Caco-2 (cell line): ENCODE measurements around the gene SLC35G6. TPM values are rescaled to one million over a fixed set of nuclear protein-coding genes. Genes with fewer than 3 reads are reported as not detected.
A peak's percentile ranks its signal among the peaks of the same experiment; 100 is the strongest.

Experiments used
- BruUV-seq: library from RNA; stranded (reverse); fragments of 400-500 nt; replicated peaks from 2 replicates; lab custom pipeline; 2021; lab: Mats Ljungman, UMichigan
- CTCF ChIA-PET: fragments of 300-600 bp; sonication (Branson Sonifier 250); formaldehyde crosslinking; loops from one replicate; lab custom pipeline; 2022; ENCODE audit warnings: antibody characterized with exemption; lab: Charles Lee
- POLR2A ChIA-PET: fragments of 300-600 bp; sonication (Branson Sonifier 250); formaldehyde crosslinking; loops from one replicate; lab custom pipeline; 2022; ENCODE audit warnings: antibody characterized with exemption; lab: Charles Lee
- DNase-seq, 2 experiments: peaks; one replicate each; pipeline versions ENCODE4 v3.0.0 to v3.0.0-alpha.2; 2020 to 2022
- H3K27me3 ChIP-seq: replicated peaks from 2 replicates; pipeline ENCODE4 v1.6.0; 2011; ENCODE audit warnings: low read length; ENCODE audit not compliant: control insufficient read depth, insufficient read depth
- H3K36me3 ChIP-seq: 2 replicates; pipeline ENCODE4 v1.5.1; 2011; ENCODE audit warnings: low read length; ENCODE audit not compliant: control insufficient read depth, insufficient read depth
- H3K4me1 ChIP-seq: fragments of 250-450 bp; sonication (Bioruptor Pico); 2 replicates; pipeline ENCODE4 v1.5.1; 2020; ENCODE audit warnings: mild to moderate bottlenecking
- H3K4me3 ChIP-seq: 2 replicates; pipeline ENCODE4 v1.5.1; 2011; ENCODE audit warnings: low read depth, mild to moderate bottlenecking, control low read depth, low read length
- H3K9me3 ChIP-seq: fragments of 250-450 bp; sonication (Bioruptor Pico); 2 replicates; pipeline ENCODE4 v1.5.1; 2020; ENCODE audit warnings: mild to moderate bottlenecking, moderate library complexity
- H3K27ac Mint-ChIP-seq: one replicate; pipeline ENCODE4 v1.8.0; 2022; ENCODE audit warnings: mixed read lengths; ENCODE audit not compliant: unreplicated experiment
- H3K27me3 Mint-ChIP-seq: one replicate; pipeline ENCODE4 v1.8.0; 2022; ENCODE audit warnings: mixed read lengths; ENCODE audit not compliant: insufficient read depth, unreplicated experiment
- H3K36me3 Mint-ChIP-seq: one replicate; pipeline ENCODE4 v1.8.0; 2022; ENCODE audit warnings: mild to moderate bottlenecking, mixed read lengths; ENCODE audit not compliant: insufficient read depth, unreplicated experiment
- H3K4me1 Mint-ChIP-seq: one replicate; pipeline ENCODE4 v1.8.0; 2022; ENCODE audit warnings: low read depth, mixed read lengths; ENCODE audit not compliant: unreplicated experiment
- H3K4me3 Mint-ChIP-seq: one replicate; pipeline ENCODE4 v1.8.0; 2022; ENCODE audit warnings: mild to moderate bottlenecking, moderate library complexity, mixed read lengths; ENCODE audit not compliant: unreplicated experiment
- H3K9me3 Mint-ChIP-seq: one replicate; pipeline ENCODE4 v1.8.0; 2022; ENCODE audit warnings: mixed read lengths; ENCODE audit not compliant: unreplicated experiment
- intact Hi-C: fragments of 100-400 bp; cut with micrococcal nuclease; formaldehyde crosslinking; loops from one replicate; pipeline ENCODE4 v1.10.0; 2022; ENCODE audit not compliant: unreplicated experiment
- total RNA-seq: library from RNA; stranded (reverse); gene quantifications from 2 replicates; pipeline ENCODE4 v1.2.3, GENCODE V29; 2022
- TF ChIP-seq, protein P1 (sequence below), 2 experiments: fragments of 200-600 bp in 1 of 2; IDR thresholded peaks; 1 replicate in 1 of 2; 2 replicates in 1 of 2; pipeline versions ENCODE4 v1.5.1 to v1.8.0; 2011 to 2022; ENCODE audit warnings: antibody characterized with exemption in 1 of 2, control low read depth in 1 of 2, inconsistent platforms in 1 of 2, low read depth in 1 of 2, low read length in 1 of 2, mild to moderate bottlenecking in 1 of 2, moderate library complexity in 1 of 2; ENCODE audit not compliant: insufficient read depth in 1 of 2, severe bottlenecking in 1 of 2, unreplicated experiment in 1 of 2

Gene SLC35G6
- total RNA-seq, 1 experiment from 2014 or later = not detected

DNA sequence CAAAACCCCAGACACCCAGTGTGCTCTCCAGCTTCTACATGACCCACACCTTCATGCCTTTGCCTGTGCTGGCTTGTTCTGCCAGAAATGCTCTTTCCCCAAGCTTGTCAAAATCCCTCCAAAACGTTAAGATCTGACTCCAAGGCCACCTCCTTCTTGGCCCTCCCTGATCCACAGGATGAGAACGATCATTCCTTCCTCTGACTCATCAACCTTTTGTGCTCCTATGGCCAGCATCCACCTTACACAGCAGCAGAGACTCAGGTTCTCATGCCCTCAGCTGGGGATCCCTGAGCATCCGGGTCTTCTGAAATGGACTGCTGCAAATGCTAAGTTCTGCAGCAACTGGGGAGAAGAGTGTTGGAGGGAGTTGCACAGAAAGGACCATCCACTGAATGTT is 4.8 kb upstream of the SLC35G6 start:
- no peak overlapping the region for H3K4me3 ChIP-seq
- ChIA-PET CTCF (no interaction called here), POLR2A (no interaction called here)
- H3K27me3 ChIP-seq = no peaks in the 10 kb centered on the region
- H3K4me3 Mint-ChIP-seq = peak overlapping the region; percentile 23
- peaks cover 23% of the 10 kb centered on the region for H3K4me1 ChIP-seq
- intact Hi-C loops = loop anchor here (5.0 kb wide), 1 partner anchor 124 kb away; the partner anchor contains the start of gene KCTD11
- no peaks in the 10 kb centered on the region for H3K36me3 ChIP-seq
- H3K9me3 ChIP-seq = no peaks in the 10 kb centered on the region
- H3K27ac Mint-ChIP-seq = peak overlapping the region; percentile 66
- TF ChIP-seq, protein P1, sequence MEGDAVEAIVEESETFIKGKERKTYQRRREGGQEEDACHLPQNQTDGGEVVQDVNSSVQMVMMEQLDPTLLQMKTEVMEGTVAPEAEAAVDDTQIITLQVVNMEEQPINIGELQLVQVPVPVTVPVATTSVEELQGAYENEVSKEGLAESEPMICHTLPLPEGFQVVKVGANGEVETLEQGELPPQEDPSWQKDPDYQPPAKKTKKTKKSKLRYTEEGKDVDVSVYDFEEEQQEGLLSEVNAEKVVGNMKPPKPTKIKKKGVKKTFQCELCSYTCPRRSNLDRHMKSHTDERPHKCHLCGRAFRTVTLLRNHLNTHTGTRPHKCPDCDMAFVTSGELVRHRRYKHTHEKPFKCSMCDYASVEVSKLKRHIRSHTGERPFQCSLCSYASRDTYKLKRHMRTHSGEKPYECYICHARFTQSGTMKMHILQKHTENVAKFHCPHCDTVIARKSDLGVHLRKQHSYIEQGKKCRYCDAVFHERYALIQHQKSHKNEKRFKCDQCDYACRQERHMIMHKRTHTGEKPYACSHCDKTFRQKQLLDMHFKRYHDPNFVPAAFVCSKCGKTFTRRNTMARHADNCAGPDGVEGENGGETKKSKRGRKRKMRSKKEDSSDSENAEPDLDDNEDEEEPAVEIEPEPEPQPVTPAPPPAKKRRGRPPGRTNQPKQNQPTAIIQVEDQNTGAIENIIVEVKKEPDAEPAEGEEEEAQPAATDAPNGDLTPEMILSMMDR (IDR thresholded peaks at IDR 0.05; ENCODE audit: insufficient read depth in 1 of 2, low read depth in 1 of 2, low read length in 1 of 2, severe bottlenecking in 1 of 2, unreplicated experiment in 1 of 2) = no peak
- H3K4me1 Mint-ChIP-seq = peaks cover 26% of the 10 kb centered on the region
- H3K9me3 Mint-ChIP-seq = no peaks in the 10 kb centered on the region
- no TSS peak for BruUV-seq
- H3K27me3 Mint-ChIP-seq = no peaks in the 10 kb centered on the region
- H3K36me3 Mint-ChIP-seq = peaks cover 21% of the 10 kb centered on the region
- DNase-seq = no peak

DNA sequence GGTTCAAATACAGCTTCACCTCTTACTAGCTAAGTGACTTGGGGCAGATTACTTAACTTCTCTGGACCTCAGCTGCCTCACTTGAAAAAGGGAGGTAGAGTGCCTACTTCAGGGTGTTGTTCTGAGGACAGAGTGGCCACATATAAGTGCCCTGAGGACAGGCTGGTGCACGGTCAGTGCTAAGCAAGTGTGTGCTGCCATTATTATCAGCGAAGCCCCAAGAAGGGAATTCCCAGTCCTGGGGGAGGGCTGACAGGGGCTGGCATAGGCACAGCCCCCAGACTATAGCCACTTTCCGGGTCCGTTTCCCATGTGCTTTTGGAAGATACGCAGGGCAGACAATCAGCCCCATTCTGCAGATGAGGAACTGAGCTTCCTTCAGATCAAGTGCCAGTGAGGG is 4.3 kb upstream of the SLC35G6 start:
- Histone ChIP-seq H3K9me3 (no peaks in the 10 kb centered on the region), H3K27me3 (no peaks in the 10 kb centered on the region), H3K36me3 (no peaks in the 10 kb centered on the region), H3K4me3 (no peak overlapping the region), H3K4me1 (peaks cover 23% of the 10 kb centered on the region)
- BruUV-seq = TSS peak; percentile 10
- CTCF ChIA-PET = no interaction called here
- peaks cover 30% of the 10 kb centered on the region for H3K4me1 Mint-ChIP-seq
- H3K27ac Mint-ChIP-seq = peak overlapping the region; percentile 66
- no peaks in the 10 kb centered on the region for H3K9me3 Mint-ChIP-seq
- POLR2A ChIA-PET = no interaction called here
- peaks cover 22% of the 10 kb centered on the region for H3K36me3 Mint-ChIP-seq
- intact Hi-C loops = loop anchor here (5.0 kb wide), 1 partner anchor 125 kb away; the partner anchor contains the start of gene KCTD11
- no peaks in the 10 kb centered on the region for H3K27me3 Mint-ChIP-seq
- H3K4me3 Mint-ChIP-seq = peak overlapping the region; percentile 70
- TF ChIP-seq, protein P1 (IDR thresholded peaks at IDR 0.05; ENCODE audit: insufficient read depth in 1 of 2, low read depth in 1 of 2, low read length in 1 of 2, severe bottlenecking in 1 of 2, unreplicated experiment in 1 of 2) = no peak
- no peak for DNase-seq

DNA sequence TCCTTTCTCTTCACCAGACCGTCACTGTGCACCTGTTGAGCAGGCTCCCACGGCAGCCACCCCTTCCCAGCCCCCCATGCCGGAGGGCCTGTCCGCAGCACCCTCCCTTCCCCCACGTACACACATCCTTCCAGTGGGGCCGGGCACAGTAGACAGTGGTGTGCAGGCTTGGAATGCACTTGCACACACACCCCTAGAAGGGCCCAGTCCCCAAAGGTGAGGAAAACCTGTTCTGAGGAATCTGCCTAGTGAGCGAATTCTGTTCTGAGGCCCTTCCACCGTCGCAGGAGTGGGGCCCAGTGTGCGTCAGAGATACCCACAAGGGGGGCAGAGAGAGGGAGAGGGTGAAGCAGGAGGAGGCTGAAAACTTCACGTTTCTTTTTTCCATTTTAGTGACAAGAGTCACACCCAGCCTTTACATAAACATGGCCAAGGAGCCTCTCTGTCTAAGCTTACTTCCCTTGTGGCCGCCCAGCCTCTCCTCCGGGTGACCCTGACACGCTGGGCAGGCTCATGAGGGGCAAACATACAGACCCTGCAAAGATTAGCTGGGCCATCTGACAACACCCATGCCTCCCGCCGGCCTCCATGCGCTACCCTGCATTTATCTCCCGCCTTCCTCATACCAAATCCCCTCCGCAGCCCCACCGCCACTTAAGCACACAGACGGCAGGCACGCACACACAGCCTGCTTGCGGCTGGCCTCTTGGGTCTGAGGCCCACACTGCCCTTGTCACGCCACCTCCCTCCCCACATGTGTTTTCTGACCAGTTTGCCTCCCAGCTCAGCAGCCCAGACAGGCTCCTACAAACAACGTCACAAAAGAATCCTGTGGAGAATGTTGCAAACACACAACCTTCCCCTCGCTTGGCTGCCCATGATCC is 3.6 kb upstream of the SLC35G6 start:
- ChIA-PET CTCF (no interaction called here), POLR2A (no interaction called here)
- no peaks in the 10 kb centered on the region for H3K27me3 Mint-ChIP-seq
- H3K36me3 Mint-ChIP-seq = peaks cover 26% of the 10 kb centered on the region
- H3K9me3 ChIP-seq = no peaks in the 10 kb centered on the region
- intact Hi-C loops = loop anchor here (5.0 kb wide), 1 partner anchor 125 kb away; the partner anchor contains the start of gene KCTD11
- no peaks in the 10 kb centered on the region for H3K9me3 Mint-ChIP-seq
- H3K4me1 Mint-ChIP-seq = peaks cover 35% of the 10 kb centered on the region
- no peaks in the 10 kb centered on the region for H3K27me3 ChIP-seq
- peak overlapping the region; percentile 66 for H3K27ac Mint-ChIP-seq
- peaks cover 23% of the 10 kb centered on the region for H3K4me1 ChIP-seq
- DNase-seq = peak; percentile 57 to 58
- peak overlapping the region; percentile 70 for H3K4me3 Mint-ChIP-seq
- BruUV-seq = no TSS peak
- H3K4me3 ChIP-seq = peak overlapping the region; percentile 64
- no peaks in the 10 kb centered on the region for H3K36me3 ChIP-seq
- TF ChIP-seq, protein P1 (IDR thresholded peaks at IDR 0.05; ENCODE audit: insufficient read depth in 1 of 2, low read depth in 1 of 2, low read length in 1 of 2, severe bottlenecking in 1 of 2, unreplicated experiment in 1 of 2) = no peak
